ES-I3 (cell line): ENCODE results near the gene NSD1.

ENCODE experiments used
- H3K36me3 ChIP-seq: 2 replicates; pipeline ENCODE4 v1.6.1; 2013; ENCODE audit warnings: mild to moderate bottlenecking, low read length, control low read depth, moderate library complexity; ENCODE audit not compliant: insufficient read depth
- H3K4me1 ChIP-seq: 2 replicates; pipeline ENCODE4 v1.6.1; 2013; ENCODE audit warnings: mild to moderate bottlenecking, control low read depth, low read length; ENCODE audit not compliant: insufficient read depth
- H3K9ac ChIP-seq: 2 replicates; pipeline ENCODE4 v1.6.1; 2013; ENCODE audit warnings: low read depth, mild to moderate bottlenecking, low read length, moderate library complexity
- H3K9me3 ChIP-seq: 2 replicates; pipeline ENCODE4 v1.6.1; 2013; ENCODE audit warnings: mild to moderate bottlenecking, low read length, moderate library complexity; ENCODE audit not compliant: control insufficient read depth, insufficient read depth

NSD1 gene

DNA sequence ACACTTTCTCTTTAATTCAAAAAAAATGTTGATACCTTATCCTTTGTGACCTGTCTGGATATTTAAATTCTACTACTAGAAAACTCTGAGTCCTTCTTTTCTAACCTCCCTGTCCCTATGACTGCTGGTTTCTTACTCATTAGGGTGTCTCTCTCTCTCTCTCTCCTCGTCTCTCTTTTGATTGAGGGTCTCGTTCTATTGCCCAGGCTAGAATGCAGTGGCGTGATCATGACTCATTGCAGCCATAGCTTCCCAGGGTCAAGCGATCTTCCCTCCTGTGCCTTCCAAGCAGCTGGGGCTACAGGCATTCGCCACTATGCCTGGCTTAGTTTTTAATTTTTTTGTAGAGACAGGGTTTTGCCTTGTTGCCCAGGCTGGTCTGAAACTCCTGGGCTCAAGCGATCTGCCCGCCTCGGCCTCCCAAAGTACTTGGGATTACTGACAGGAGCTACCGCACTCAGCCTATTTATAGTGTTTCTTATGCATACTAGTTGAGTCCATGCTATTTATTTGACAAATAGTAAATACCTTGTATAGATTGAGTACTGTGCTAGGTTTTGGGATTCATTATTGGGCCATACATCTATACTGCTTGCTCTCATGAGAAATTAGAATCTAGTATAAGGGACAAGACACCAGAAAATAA lies 61.9 kb downstream of the NSD1 start:
- H3K4me1 ChIP-seq = no peaks in the 10 kb centered on the region; the same call in 1 of the 2 replicates
- H3K9ac ChIP-seq = no peak overlapping the region
- peaks cover 9% of the 10 kb centered on the region; the same call in 1 of the 2 replicates for H3K36me3 ChIP-seq
- no peaks in the 10 kb centered on the region for H3K9me3 ChIP-seq

DNA sequence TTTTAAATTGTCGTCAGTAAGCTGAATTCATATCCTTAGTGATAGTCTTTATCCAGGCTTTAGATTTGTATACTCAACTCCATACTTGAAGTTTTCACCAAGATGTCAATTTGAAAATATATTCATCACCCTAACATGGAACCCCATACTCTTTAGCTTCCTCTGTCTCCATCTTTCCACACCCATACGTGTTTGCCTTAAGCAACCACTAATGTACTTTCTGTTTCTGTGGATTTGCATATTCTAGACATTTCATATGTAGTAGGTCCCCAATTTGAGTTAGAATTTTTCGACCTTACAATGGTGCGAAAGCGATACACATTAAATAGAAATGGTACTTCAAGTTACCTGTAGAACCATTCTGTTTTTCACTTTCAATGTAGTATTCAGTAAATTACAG lies 65.2 kb downstream of the NSD1 start:
- Histone ChIP-seq H3K9ac (no peak overlapping the region), H3K4me1 (no peaks in the 10 kb centered on the region; the same call in 1 of the 2 replicates), H3K36me3 (peaks cover 9% of the 10 kb centered on the region)

DNA sequence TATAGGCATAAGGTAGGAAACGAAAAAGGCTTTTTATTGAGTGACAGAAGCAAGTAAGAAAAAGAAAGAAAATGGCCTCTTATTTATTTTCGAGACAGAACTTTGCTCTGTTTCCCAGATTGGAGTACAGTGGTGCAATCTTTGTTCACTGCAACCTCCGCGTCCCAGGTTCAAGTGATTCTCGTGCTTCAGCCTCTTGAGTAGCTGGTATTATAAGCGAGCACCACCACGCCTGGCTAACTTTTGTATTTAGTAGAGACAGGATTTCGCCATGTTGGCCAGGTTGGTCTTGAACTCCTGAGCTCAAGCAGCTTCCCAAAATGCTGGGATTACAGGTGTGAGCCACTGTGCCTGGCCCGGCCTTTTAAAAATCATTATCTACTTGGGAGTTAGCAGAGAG lies 70.7 kb downstream of the NSD1 start:
- Histone ChIP-seq H3K9ac (no peak overlapping the region), H3K9me3 (no peaks in the 10 kb centered on the region), H3K4me1 (no peaks in the 10 kb centered on the region), H3K36me3 (peaks cover 12% of the 10 kb centered on the region)

More for the DNA sequence above, 65.2 kb downstream of the NSD1 start:
- no peaks in the 10 kb centered on the region for H3K9me3 ChIP-seq

DNA sequence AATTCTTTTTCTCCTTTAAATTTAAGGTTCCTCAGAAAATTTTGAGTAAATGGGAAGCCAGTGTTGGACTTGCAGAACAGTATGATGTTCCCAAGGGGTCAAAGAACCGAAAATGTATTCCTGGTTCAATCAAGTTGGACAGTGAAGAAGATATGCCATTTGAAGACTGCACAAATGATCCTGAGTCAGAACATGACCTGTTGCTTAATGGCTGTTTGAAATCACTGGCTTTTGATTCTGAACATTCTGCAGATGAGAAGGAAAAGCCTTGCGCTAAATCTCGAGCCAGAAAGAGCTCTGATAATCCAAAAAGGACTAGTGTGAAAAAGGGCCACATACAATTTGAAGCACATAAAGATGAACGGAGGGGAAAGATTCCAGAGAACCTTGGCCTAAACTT lies 76.0 kb downstream of the NSD1 start:
- Histone ChIP-seq H3K9ac (no peak overlapping the region), H3K4me1 (no peaks in the 10 kb centered on the region), H3K36me3 (peaks cover 38% of the 10 kb centered on the region), H3K9me3 (no peaks in the 10 kb centered on the region)

- no peaks in the 10 kb centered on the region for H3K4me1 ChIP-seq
- H3K9me3 ChIP-seq = no peaks in the 10 kb centered on the region
- no peak overlapping the region for H3K9ac ChIP-seq
- peaks cover 36% of the 10 kb centered on the region for H3K36me3 ChIP-seq
These were observed 78.7 kb downstream of the NSD1 start for GRCh38 chr5:177212242-177212641.

GRCh38 chr5:177220576-177220975 lies 87.0 kb downstream of the NSD1 start:
- H3K9ac ChIP-seq = no peak overlapping the region
- H3K9me3 ChIP-seq = no peaks in the 10 kb centered on the region
- H3K36me3 ChIP-seq = no peaks in the 10 kb centered on the region
- no peaks in the 10 kb centered on the region for H3K4me1 ChIP-seq

GRCh38 chr5:177222269-177222668 lies 88.7 kb downstream of the NSD1 start:
- no peaks in the 10 kb centered on the region for H3K9me3 ChIP-seq
- no peaks in the 10 kb centered on the region for H3K4me1 ChIP-seq
- H3K36me3 ChIP-seq = no peaks in the 10 kb centered on the region
- H3K9ac ChIP-seq = no peak overlapping the region

DNA sequence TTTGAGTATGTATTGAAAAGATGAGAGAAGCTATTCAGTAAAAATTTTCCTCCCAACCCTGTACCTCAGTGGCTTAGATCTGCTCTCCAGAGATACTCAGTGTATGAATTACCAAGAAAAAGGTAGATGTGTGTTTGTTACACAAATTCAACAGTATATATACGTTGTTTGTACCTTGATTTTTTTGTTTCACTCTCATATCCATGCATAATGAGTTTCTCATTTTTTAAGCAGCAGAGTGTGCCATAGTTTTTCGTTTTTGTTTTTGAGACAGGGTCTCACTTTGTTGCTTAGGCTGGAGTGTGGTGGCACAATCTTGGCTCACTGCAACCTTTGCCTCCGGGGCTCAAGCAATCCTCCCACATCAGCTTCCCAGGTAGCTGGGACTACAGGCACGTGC lies 92.2 kb downstream of the NSD1 start:
- H3K9me3 ChIP-seq = no peaks in the 10 kb centered on the region
- no peaks in the 10 kb centered on the region for H3K36me3 ChIP-seq
- H3K9ac ChIP-seq = no peak overlapping the region
- no peaks in the 10 kb centered on the region for H3K4me1 ChIP-seq

- Histone ChIP-seq H3K36me3 (no peaks in the 10 kb centered on the region), H3K9me3 (no peaks in the 10 kb centered on the region), H3K4me1 (0 out of 2 replicates have a peak, but pooled peaks cover 1% of the 10 kb centered on the region), H3K9ac (no peak overlapping the region)
These were observed 93.3 kb downstream of the NSD1 start for GRCh38 chr5:177226860-177227259.

DNA sequence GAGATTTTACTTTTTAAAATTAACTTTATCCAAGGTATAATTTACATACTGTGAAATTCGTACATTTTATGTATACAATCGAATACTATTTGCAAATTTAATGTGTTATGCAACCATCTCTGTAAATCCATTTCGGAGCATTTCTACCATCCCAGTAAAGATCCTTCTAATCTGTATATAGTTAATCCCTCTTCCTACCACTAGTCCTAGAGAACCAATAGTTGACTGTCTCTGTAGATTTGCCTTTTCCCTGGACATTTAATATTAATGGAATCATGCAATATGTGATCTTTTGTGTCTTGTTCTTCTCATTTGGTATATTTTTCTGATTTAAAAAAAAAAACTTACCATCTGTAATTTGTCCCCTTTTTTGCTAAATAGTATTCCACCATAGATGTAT lies 95.2 kb downstream of the NSD1 start:
- no peaks in the 10 kb centered on the region for H3K9me3 ChIP-seq
- no peaks in the 10 kb centered on the region for H3K36me3 ChIP-seq
- H3K9ac ChIP-seq = no peak overlapping the region

GRCh38 chr5:177230660-177231059 lies 97.1 kb downstream of the NSD1 start:
- 0 out of 2 replicates have a peak, but pooled peaks cover 5% of the 10 kb centered on the region for H3K4me1 ChIP-seq
- H3K9ac ChIP-seq = no peak overlapping the region
- H3K36me3 ChIP-seq = no peaks in the 10 kb centered on the region
- no peaks in the 10 kb centered on the region for H3K9me3 ChIP-seq

More for the DNA sequence above, 95.2 kb downstream of the NSD1 start:
- H3K4me1 ChIP-seq = 0 out of 2 replicates have a peak, but pooled peaks cover 5% of the 10 kb centered on the region

DNA sequence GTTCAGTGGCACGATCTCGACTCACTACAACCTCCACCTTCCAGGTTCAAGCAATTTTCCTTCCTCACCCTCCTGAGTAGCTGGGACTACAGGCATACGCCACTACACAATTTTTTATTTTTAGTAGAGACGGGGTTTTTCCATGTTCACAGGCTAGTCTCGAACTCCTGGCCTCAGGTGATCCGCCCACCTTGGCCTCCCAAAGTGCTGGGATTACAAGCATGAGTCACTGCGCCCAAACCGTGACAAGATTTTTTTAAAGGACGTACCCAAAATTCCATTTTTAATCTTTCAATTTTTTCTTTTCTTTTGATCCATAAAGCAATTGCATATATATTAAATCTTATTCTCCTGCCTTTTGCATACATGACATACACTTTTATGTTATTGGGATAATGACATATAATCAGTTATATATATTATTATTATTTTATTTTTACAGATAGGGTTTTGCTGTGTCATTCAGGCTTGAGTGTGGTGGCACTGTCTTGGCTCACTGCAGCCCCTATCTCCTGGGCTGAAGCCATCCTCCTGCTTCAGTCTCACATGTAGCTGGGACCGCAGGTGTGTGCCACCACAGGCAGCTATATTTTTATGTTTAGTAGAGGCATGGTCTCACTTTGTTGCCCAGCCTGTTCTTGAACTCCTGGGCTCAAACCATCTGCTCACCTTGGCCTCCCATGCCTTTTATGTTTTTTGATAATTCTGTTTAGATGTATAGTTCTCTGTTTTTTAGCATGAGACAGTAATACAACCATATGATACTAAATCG lies 98.1 kb downstream of the NSD1 start:
- H3K36me3 ChIP-seq = no peaks in the 10 kb centered on the region
- no peak overlapping the region for H3K9ac ChIP-seq
- no peaks in the 10 kb centered on the region for H3K9me3 ChIP-seq

GRCh38 chr5:177232358-177232757 lies 98.8 kb downstream of the NSD1 start:
- Histone ChIP-seq H3K9me3 (no peaks in the 10 kb centered on the region), H3K4me1 (0 out of 2 replicates have a peak, but pooled peaks cover 5% of the 10 kb centered on the region), H3K36me3 (peaks cover 4% of the 10 kb centered on the region; the same call in 1 of the 2 replicates), H3K9ac (no peak overlapping the region)

More for the DNA sequence above, 98.1 kb downstream of the NSD1 start:
- H3K4me1 ChIP-seq = 0 out of 2 replicates have a peak, but pooled peaks cover 5% of the 10 kb centered on the region

- Histone ChIP-seq H3K4me1 (0 out of 2 replicates have a peak, but pooled peaks cover 5% of the 10 kb centered on the region), H3K36me3 (peaks cover 4% of the 10 kb centered on the region; the same call in 1 of the 2 replicates), H3K9me3 (no peaks in the 10 kb centered on the region), H3K9ac (no peak overlapping the region)
These were observed 99.2 kb downstream of the NSD1 start for GRCh38 chr5:177232761-177233160.

GRCh38 chr5:177233206-177233605 lies 99.6 kb downstream of the NSD1 start:
- no peak overlapping the region for H3K9ac ChIP-seq

More at GRCh38 chr5:177233206-177233605, 99.6 kb downstream of the NSD1 start:
- no peaks in the 10 kb centered on the region for H3K9me3 ChIP-seq
- peaks cover 4% of the 10 kb centered on the region for H3K36me3 ChIP-seq
- 0 out of 2 replicates have a peak, but pooled peaks cover 5% of the 10 kb centered on the region for H3K4me1 ChIP-seq
